GM12873 (cell line): ENCODE data around the gene ACTR8.

Experiments
- TF ChIP-seq, protein P1 (sequence below): IDR thresholded peaks from 2 replicates; pipeline ENCODE4 v1.5.1; 2012; ENCODE audit warnings: low read depth, mild to moderate bottlenecking, moderate library complexity, low read length, control low read depth; ENCODE audit not compliant: insufficient read depth; ENCODE audit errors: missing control alignments

ACTR8 gene

DNA sequence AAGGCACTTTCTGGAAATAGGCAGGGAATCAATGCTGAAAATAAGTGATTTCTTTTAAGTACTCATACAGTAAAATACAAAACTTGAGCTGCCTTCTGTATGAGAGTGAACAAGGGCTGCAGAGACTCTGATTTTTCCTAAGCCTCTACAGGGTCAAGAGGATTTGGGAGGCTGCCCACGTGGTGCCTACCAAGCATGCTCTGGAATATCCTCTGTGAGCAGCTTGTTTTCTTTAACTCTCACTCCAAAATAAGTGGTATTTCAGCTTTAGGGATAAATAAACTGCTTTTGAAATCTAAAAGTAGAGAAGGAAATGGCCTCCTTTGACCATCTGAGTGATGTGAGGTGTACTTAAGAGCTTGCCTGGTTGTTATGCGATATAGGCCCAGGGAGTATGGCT, 17.8 kb upstream of the ACTR8 start:
- TF ChIP-seq, protein P1, sequence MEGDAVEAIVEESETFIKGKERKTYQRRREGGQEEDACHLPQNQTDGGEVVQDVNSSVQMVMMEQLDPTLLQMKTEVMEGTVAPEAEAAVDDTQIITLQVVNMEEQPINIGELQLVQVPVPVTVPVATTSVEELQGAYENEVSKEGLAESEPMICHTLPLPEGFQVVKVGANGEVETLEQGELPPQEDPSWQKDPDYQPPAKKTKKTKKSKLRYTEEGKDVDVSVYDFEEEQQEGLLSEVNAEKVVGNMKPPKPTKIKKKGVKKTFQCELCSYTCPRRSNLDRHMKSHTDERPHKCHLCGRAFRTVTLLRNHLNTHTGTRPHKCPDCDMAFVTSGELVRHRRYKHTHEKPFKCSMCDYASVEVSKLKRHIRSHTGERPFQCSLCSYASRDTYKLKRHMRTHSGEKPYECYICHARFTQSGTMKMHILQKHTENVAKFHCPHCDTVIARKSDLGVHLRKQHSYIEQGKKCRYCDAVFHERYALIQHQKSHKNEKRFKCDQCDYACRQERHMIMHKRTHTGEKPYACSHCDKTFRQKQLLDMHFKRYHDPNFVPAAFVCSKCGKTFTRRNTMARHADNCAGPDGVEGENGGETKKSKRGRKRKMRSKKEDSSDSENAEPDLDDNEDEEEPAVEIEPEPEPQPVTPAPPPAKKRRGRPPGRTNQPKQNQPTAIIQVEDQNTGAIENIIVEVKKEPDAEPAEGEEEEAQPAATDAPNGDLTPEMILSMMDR: no peak

DNA sequence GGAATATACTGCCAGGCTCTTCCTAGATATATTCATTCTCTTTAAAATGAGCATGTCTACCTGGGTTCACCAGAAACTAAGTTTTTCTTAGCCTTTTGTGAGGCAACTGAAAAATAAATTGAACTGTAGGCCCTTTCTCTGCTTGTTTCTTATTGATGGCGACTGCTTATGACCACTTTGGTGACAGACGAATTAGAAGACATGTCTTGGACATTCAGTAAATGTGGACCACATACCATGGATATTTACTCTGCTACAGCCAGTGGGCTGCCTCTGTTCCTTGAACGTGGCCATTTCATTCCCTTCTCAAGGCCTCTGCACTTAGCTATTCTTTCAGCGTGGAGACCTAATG, 10.3 kb upstream of the ACTR8 start:
- TF ChIP-seq, protein P1: no peak

DNA sequence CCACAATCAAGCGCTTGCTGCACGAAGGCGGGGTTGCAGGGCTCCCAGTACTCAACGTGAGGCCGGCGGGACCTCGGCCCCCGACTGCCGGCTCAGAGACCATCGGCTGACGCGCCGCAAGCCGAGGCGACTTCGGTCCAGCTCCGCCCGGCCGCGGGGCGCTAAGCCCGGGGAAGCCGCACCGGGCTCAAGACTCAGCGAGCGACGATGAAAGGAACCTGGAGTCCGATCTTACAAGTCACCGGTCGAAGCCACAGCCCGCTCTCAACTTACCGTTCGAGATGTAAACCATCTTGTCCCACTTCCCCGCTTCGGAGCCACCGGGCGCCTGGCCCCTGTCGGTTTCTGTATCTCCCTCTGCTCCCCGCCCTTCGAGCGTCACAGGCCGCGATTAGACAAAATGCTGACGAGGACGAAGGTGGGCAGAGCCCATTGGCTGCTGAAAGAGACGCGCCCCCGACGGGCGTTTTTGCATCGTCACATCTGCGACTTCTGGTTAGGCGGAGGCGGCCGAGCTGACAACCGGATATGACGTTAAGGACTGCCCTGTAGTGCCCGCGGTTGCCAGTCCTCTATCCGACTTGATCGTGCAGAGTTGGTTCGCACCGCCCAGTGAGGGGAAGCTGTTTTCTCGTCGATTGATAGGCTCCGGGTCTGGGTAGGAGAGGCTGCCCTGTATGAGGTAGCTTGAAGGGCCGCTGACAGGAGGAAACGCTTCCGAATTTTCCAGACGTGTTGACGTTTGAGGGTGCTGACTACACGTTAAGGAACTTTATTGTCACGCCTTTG, 9.7 kb upstream of the ACTR8 start, which contains the start of gene SELENOK:
TSS of gene SELENOK (minus strand) at position 363 of the 789 bp plus-strand sequence.
- TF ChIP-seq, protein P1: no peak

DNA sequence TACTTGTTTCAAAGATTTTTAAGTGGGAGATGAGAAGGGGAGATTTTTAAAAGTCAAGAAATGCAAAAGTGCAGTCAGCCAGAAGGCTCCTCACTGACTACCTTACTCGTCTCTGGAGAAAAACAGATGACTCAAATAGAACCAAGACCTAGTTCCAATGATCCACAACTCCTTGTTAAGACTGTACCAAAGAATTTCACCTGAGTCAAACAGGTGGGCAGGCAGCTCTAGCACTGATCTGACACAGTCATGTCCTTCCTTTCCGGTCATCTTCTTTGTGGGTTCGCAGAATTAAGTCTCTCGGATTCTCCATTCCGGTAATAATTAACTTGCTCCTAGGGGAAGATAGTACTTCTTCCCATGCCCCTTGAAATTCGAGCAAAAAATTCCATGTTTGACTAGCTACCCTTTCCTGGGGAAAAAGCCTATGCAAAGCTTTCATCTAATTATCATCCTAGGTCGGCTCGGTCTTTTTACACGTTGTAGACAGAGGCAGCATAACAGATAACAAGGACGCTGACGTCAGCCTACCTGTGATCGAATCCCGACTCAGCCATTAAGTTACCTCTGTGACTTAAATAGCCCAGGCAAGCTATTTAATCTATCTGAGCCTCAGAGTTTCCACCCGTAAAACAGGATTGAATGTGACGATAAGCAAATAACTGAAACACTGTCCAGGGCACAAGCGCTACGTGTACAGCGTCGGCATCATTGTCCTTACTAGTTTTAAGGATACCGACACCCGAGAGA, 8.9 kb upstream of the ACTR8 start:
- TF ChIP-seq, protein P1: no peak

DNA sequence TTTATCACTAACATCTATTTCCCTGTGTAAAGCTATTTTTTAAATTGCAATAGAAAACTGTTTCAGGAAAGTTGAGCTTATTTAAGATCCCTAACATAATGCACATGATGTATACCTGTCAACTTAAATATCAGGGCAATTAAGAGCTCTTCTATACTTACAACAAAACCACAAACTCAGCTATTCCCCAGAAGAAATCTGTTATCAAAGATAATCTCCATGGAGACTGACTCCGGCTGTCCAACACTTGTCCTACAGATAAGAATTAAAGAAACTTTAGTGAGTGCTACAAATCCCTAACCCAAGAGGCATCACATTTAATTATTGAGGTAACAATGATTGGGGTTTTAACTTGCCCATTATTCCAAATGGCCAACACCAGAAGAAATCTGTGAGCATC, 6.3 kb upstream of the ACTR8 start:
- TF ChIP-seq, protein P1: no peak

DNA sequence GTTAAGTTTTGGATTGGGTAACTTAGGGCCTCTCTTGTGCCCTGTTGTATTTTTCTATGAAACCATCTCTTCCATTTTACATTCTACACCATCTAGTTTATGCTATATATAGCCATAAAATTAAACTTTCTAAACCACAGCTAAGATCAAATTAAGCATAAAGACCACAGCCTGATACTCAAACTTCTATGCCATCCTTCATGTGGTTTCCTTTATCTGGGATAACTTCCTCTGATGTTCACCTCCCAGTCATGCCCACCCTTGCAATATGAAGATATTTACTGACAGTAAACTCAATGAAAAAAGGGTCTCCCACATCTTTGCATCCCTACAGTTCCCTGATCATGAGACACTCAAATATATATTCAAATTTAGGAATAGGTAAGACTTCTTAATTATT, 5.5 kb upstream of the ACTR8 start:
- TF ChIP-seq, protein P1: no peak

DNA sequence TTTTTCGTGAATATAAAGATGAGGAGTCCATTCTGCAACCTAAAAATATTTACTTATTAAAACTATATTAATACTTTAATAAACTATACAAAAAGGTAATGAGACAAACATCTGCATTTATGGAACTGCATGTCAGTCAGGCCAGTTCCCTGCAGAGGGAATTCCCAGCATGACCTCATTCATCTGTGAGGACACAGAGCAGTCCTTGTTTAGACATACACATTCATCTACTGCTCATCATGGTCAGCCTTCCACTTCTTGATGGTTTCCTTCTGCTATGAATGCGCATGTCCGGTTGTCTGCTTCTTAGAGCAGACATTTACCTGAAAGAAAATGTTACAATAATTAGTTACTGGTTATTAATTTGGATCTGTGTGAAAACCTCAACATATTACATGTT, 3.3 kb upstream of the ACTR8 start:
- TF ChIP-seq, protein P1: no peak
